Fibroblast of mammary gland (primary cell): ENCODE results near the gene TECTB.

Source experiments
- DNase-seq: peaks from one replicate; pipeline ENCODE4 v3.0.0-alpha.2; 2010; ENCODE audit warnings: low read depth
- H3K4me3 ChIP-seq: 2 replicates; pipeline ENCODE4 v1.5.1; 2011; ENCODE audit warnings: low read depth, mild to moderate bottlenecking, low read length, moderate library complexity; ENCODE audit not compliant: control insufficient read depth
- TF ChIP-seq, protein P1 (sequence below): conservative IDR thresholded peaks from 2 replicates; pipeline ENCODE4 v1.5.1; 2011; ENCODE audit warnings: low read depth, low read length, inconsistent platforms; ENCODE audit not compliant: control insufficient read depth, insufficient read depth

TECTB gene

GRCh38 chr10:112283100-112283499, at the start of gene TECTB:
TSS of gene TECTB (plus strand) at chr10:112283400. CDS start at chr10:112283735, 335 bp downstream.
- DNase-seq = no peak
- H3K4me3 ChIP-seq = no peak within 1 kb of the TSS
- TF ChIP-seq, protein P1, sequence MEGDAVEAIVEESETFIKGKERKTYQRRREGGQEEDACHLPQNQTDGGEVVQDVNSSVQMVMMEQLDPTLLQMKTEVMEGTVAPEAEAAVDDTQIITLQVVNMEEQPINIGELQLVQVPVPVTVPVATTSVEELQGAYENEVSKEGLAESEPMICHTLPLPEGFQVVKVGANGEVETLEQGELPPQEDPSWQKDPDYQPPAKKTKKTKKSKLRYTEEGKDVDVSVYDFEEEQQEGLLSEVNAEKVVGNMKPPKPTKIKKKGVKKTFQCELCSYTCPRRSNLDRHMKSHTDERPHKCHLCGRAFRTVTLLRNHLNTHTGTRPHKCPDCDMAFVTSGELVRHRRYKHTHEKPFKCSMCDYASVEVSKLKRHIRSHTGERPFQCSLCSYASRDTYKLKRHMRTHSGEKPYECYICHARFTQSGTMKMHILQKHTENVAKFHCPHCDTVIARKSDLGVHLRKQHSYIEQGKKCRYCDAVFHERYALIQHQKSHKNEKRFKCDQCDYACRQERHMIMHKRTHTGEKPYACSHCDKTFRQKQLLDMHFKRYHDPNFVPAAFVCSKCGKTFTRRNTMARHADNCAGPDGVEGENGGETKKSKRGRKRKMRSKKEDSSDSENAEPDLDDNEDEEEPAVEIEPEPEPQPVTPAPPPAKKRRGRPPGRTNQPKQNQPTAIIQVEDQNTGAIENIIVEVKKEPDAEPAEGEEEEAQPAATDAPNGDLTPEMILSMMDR = no peak

GRCh38 chr10:112235141-112235540, 48.1 kb upstream of the TECTB start:
- no peak overlapping the region for H3K4me3 ChIP-seq
- no peak for DNase-seq
- TF ChIP-seq, protein P1 = no peak

- TF ChIP-seq, protein P1 = no peak
- DNase-seq = no peak
- H3K4me3 ChIP-seq = no peak overlapping the region
Measured at GRCh38 chr10:112235920-112236319, 47.3 kb upstream of the TECTB start.

DNA sequence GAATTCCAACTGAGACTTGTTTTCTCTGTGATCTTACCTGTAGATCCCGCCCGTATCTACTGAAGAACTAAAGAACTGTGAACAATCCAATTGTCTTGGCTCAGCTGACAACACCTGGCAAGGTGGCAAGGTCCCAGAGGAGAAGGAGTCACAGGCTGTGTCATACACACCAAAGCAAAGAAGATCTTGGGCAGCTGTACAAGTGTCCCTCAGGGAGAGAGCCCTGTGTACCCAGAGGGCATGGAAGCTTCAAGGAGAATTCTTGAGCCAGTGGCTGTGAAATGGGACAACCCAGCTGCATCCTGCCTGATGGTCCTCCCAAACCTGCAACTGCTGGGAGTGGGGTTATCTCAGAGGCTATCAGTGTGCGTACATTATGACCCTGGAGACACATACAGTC, 46.7 kb upstream of the TECTB start:
- TF ChIP-seq, protein P1 = no peak
- no peak for DNase-seq
- no peak overlapping the region for H3K4me3 ChIP-seq

- H3K4me3 ChIP-seq = no peak overlapping the region
- TF ChIP-seq, protein P1 = no peak
- no peak for DNase-seq
Measured at GRCh38 chr10:112239347-112239746, 43.9 kb upstream of the TECTB start.

- DNase-seq = no peak
- TF ChIP-seq, protein P1 = no peak
Measured at GRCh38 chr10:112240441-112240840, 42.8 kb upstream of the TECTB start.

More at GRCh38 chr10:112240441-112240840, 42.8 kb upstream of the TECTB start:
- no peak overlapping the region for H3K4me3 ChIP-seq
